Measurements from ENCODE around the gene SORCS1. TPM values are rescaled to one million over a fixed set of nuclear protein-coding genes. Genes with fewer than 3 reads are reported as not detected.

SORCS1 gene
- total RNA-seq, 1 experiment from 2014 or later = not detected

DNA sequence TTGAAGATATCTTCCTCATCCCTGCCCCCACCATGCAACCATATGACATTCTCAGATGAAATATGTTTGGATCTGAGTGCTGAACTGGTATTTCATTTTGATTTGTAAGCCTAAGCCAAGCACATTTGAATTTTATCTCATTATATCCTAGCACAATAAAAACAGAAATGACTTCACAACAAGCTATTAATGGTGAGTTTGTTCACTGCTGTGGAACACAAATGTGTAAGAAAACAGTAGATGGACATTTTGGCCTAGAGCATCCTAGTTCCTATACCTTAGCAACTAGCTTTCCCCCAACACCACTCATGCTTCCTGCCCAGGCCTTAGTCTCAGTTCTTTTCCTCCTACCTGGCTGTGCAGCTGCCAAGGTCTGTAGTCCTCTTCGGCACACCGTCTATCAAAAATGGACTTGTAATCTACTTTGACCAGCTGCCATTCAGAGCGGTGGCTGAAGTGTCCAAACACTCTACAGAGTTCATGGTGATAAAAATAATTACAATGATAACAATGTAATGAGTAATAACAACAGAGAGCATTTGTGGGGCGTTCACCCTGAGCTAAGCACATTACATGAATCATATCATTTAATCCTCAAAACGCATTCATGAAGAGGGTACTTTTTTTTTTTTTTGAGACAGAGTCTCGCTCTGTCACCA is 491.9 kb downstream of the SORCS1 start:
- H3K27ac Mint-ChIP-seq (ENCODE audit: unreplicated experiment) = no peak overlapping the region
- TF ChIP-seq, protein P1, sequence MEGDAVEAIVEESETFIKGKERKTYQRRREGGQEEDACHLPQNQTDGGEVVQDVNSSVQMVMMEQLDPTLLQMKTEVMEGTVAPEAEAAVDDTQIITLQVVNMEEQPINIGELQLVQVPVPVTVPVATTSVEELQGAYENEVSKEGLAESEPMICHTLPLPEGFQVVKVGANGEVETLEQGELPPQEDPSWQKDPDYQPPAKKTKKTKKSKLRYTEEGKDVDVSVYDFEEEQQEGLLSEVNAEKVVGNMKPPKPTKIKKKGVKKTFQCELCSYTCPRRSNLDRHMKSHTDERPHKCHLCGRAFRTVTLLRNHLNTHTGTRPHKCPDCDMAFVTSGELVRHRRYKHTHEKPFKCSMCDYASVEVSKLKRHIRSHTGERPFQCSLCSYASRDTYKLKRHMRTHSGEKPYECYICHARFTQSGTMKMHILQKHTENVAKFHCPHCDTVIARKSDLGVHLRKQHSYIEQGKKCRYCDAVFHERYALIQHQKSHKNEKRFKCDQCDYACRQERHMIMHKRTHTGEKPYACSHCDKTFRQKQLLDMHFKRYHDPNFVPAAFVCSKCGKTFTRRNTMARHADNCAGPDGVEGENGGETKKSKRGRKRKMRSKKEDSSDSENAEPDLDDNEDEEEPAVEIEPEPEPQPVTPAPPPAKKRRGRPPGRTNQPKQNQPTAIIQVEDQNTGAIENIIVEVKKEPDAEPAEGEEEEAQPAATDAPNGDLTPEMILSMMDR (IDR thresholded peaks at IDR 0.05; ENCODE audit: insufficient read depth in 1 of 2, low read depth in 1 of 2, low read length in 1 of 2, severe bottlenecking in 1 of 2, unreplicated experiment in 1 of 2) = no peak
- H3K4me3 Mint-ChIP-seq (ENCODE audit: unreplicated experiment) = no peak overlapping the region
- peaks cover 14% of the 10 kb centered on the region for H3K9me3 Mint-ChIP-seq (ENCODE audit: unreplicated experiment)
- no peaks in the 10 kb centered on the region for H3K4me1 Mint-ChIP-seq (ENCODE audit: low read depth, unreplicated experiment)
- no TSS peak for BruUV-seq (replicated peaks)
- Histone ChIP-seq H3K4me1 (no peaks in the 10 kb centered on the region), H3K4me3 (ENCODE audit: low read depth, low read length) (no peak overlapping the region), H3K36me3 (ENCODE audit: control insufficient read depth, insufficient read depth, low read length) (no peaks in the 10 kb centered on the region), H3K9me3 (no peaks in the 10 kb centered on the region), H3K27me3 (replicated peaks; ENCODE audit: control insufficient read depth, insufficient read depth, low read length) (no peaks in the 10 kb centered on the region)
- DNase-seq = no peak
- POLR2A ChIA-PET = no interaction called here
- peaks cover 2% of the 10 kb centered on the region for H3K27me3 Mint-ChIP-seq (ENCODE audit: insufficient read depth, unreplicated experiment)
- CTCF ChIA-PET = no interaction called here
- H3K36me3 Mint-ChIP-seq (ENCODE audit: insufficient read depth, unreplicated experiment) = no peaks in the 10 kb centered on the region
- intact Hi-C loops (cut with micrococcal nuclease; ENCODE audit: unreplicated experiment) = loop anchor here (1.0 kb wide), 1 partner anchor 48 kb away; no protein-coding TSS in a partner anchor

DNA sequence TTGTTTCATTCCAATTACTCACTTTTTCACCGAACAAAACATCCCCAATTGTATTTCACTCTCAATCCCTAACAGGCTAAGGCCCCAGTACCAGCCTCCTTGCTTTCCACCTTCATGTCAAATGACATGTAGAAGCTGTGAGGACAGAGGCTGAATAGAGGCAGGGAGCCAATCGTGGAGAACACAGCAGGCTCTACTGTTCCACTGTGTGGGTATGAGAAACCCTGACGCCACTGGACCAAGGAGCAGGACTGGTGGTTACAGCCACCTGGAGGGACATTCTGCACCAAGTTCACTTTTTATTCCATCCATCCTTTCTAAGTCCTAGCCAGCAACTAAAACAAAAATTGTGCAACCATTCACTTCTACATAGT is 502.8 kb downstream of the SORCS1 start:
- no peak overlapping the region for H3K4me3 ChIP-seq (ENCODE audit: low read depth, low read length)
- CTCF ChIA-PET = no interaction called here
- Mint-ChIP-seq H3K9me3 (ENCODE audit: unreplicated experiment) (no peaks in the 10 kb centered on the region), H3K36me3 (ENCODE audit: insufficient read depth, unreplicated experiment) (no peaks in the 10 kb centered on the region), H3K4me1 (ENCODE audit: low read depth, unreplicated experiment) (no peaks in the 10 kb centered on the region), H3K4me3 (ENCODE audit: unreplicated experiment) (no peak overlapping the region), H3K27me3 (ENCODE audit: insufficient read depth, unreplicated experiment) (no peaks in the 10 kb centered on the region), H3K27ac (ENCODE audit: unreplicated experiment) (no peak overlapping the region)
- POLR2A ChIA-PET = no interaction called here
- 0 out of 2 replicates have a peak, but pooled peaks cover 2% of the 10 kb centered on the region for H3K9me3 ChIP-seq
- no peak for DNase-seq
- H3K4me1 ChIP-seq = no peaks in the 10 kb centered on the region
- TF ChIP-seq, protein P1 (IDR thresholded peaks at IDR 0.05; ENCODE audit: insufficient read depth in 1 of 2, low read depth in 1 of 2, low read length in 1 of 2, severe bottlenecking in 1 of 2, unreplicated experiment in 1 of 2) = no peak
- no peaks in the 10 kb centered on the region for H3K36me3 ChIP-seq (ENCODE audit: control insufficient read depth, insufficient read depth, low read length)
- intact Hi-C loops (cut with micrococcal nuclease; ENCODE audit: unreplicated experiment) = no loop called here
- H3K27me3 ChIP-seq (replicated peaks; ENCODE audit: control insufficient read depth, insufficient read depth, low read length) = no peaks in the 10 kb centered on the region
- no TSS peak for BruUV-seq (replicated peaks)

DNA sequence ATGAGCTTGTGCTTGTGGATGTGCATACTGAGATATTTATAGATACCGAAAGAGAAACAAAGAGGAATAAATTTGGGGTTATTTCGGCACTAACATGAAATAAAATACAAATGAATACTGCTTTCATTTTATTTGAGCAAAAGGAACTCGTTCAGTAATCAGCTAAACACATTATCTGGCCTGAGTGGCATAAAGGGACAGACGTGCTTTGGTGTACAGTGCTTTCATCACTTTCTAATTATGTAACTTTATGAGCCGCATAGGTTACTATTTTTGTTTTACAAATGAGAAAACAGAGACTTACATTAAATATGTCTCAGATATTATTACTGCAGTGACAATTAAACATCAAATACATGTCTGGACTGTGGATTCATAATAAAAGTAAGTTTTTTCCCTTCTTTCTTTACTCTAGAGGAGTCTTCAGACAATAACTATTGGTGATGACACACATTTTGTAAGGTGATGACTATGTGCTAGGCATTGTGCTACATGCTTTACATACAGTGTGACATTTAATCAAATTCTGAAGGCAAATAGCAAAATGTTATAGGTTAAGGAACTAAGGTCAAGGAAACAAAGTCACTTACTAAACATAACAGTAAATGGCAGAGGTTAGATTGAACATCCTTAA is 503.3 kb downstream of the SORCS1 start:
- Mint-ChIP-seq H3K9me3 (ENCODE audit: unreplicated experiment) (no peaks in the 10 kb centered on the region), H3K36me3 (ENCODE audit: insufficient read depth, unreplicated experiment) (no peaks in the 10 kb centered on the region), H3K27me3 (ENCODE audit: insufficient read depth, unreplicated experiment) (no peaks in the 10 kb centered on the region), H3K4me3 (ENCODE audit: unreplicated experiment) (no peak overlapping the region), H3K4me1 (ENCODE audit: low read depth, unreplicated experiment) (no peaks in the 10 kb centered on the region), H3K27ac (ENCODE audit: unreplicated experiment) (no peak overlapping the region)
- TF ChIP-seq, protein P1 (IDR thresholded peaks at IDR 0.05; ENCODE audit: insufficient read depth in 1 of 2, low read depth in 1 of 2, low read length in 1 of 2, severe bottlenecking in 1 of 2, unreplicated experiment in 1 of 2) = no peak
- Histone ChIP-seq H3K4me3 (ENCODE audit: low read depth, low read length) (no peak overlapping the region), H3K4me1 (no peaks in the 10 kb centered on the region), H3K27me3 (replicated peaks; ENCODE audit: control insufficient read depth, insufficient read depth, low read length) (no peaks in the 10 kb centered on the region), H3K36me3 (ENCODE audit: control insufficient read depth, insufficient read depth, low read length) (no peaks in the 10 kb centered on the region), H3K9me3 (0 out of 2 replicates have a peak, but pooled peaks cover 2% of the 10 kb centered on the region)
- DNase-seq = no peak
- ChIA-PET POLR2A (no interaction called here), CTCF (no interaction called here)
- intact Hi-C loops (cut with micrococcal nuclease; ENCODE audit: unreplicated experiment) = no loop called here
- no TSS peak for BruUV-seq (replicated peaks)

Measured in Caco-2 (cell line).